DOHH2 (cell line): ENCODE results near the gene CACNA1I.

Source experiments
- H3F3A ChIP-seq: fragments of 200-600 bp; sonication (generic), shearing (Covaris generic); 2 replicates; pipeline ENCODE4 v1.6.0; 2016; ENCODE audit warnings: antibody characterized with exemption, mild to moderate bottlenecking; ENCODE audit not compliant: control insufficient read depth, insufficient read depth
- H3K27ac ChIP-seq: fragments of 200-600 bp; sonication (generic); 2 replicates; pipeline ENCODE4 v1.5.1; 2014; ENCODE audit warnings: low read depth, mild to moderate bottlenecking, low read length, moderate library complexity
- H3K27me3 ChIP-seq: fragments of 200-600 bp; sonication (generic); 2 replicates; pipeline ENCODE4 v1.6.1; 2014; ENCODE audit warnings: mild to moderate bottlenecking, low read length, mixed read lengths; ENCODE audit not compliant: control insufficient read depth
- H3K36me3 ChIP-seq: fragments of 200-600 bp; sonication (generic); 2 replicates; pipeline ENCODE4 v1.6.1; 2014; ENCODE audit warnings: mild to moderate bottlenecking, low read length, moderate library complexity, mixed read lengths; ENCODE audit not compliant: control insufficient read depth
- H3K4me1 ChIP-seq: fragments of 200-600 bp; sonication (generic); 2 replicates; pipeline ENCODE4 v1.6.1; 2014; ENCODE audit warnings: mild to moderate bottlenecking, low read length, mixed read lengths; ENCODE audit not compliant: control insufficient read depth
- H3K4me2 ChIP-seq: fragments of 200-600 bp; sonication (generic); 2 replicates; pipeline ENCODE4 v1.6.0; 2014; ENCODE audit warnings: mild to moderate bottlenecking, low read length, moderate library complexity
- H3K4me3 ChIP-seq: fragments of 200-600 bp; sonication (generic); 2 replicates; pipeline ENCODE4 v1.5.1; 2014; ENCODE audit warnings: mild to moderate bottlenecking, low read length, mixed read lengths
- H3K79me2 ChIP-seq: fragments of 200-600 bp; sonication (generic); 2 replicates; pipeline ENCODE4 v1.6.1; 2014; ENCODE audit warnings: mild to moderate bottlenecking, low read length, mixed read lengths; ENCODE audit not compliant: control insufficient read depth
- H3K9me2 ChIP-seq: fragments of 200-600 bp; sonication (generic); replicated peaks from 2 replicates; pipeline ENCODE4 v1.6.1; 2014; ENCODE audit warnings: mild to moderate bottlenecking, low read length, mixed read lengths; ENCODE audit not compliant: control insufficient read depth
- H3K9me3 ChIP-seq: fragments of 200-600 bp; sonication (generic); 2 replicates; pipeline ENCODE4 v1.6.1; 2014; ENCODE audit warnings: antibody characterized with exemption, low read length, mixed read lengths; ENCODE audit not compliant: control insufficient read depth, insufficient read depth
- H4K20me1 ChIP-seq: fragments of 200-600 bp; sonication (generic); 2 replicates; pipeline ENCODE4 v1.6.0; 2014; ENCODE audit warnings: low read depth, mild to moderate bottlenecking, antibody characterized with exemption, low read length, moderate library complexity; ENCODE audit not compliant: control insufficient read depth, insufficient read depth
- EZH2phosphoT487 ChIP-seq: fragments of 200-600 bp; sonication (generic); IDR thresholded peaks from 2 replicates; pipeline ENCODE4 v1.6.1; 2017; ENCODE audit warnings: borderline replicate concordance, mild to moderate bottlenecking, antibody characterized with exemption, low read length, moderate library complexity, mixed read lengths
- TF ChIP-seq, protein P1 (sequence below): fragments of 200-600 bp; sonication (generic); IDR thresholded peaks from one replicate; pipeline ENCODE4 v1.5.1; 2014; ENCODE audit warnings: antibody characterized with exemption, mild to moderate bottlenecking, low read depth, low read length; ENCODE audit not compliant: poor library complexity, severe bottlenecking

Gene CACNA1I

DNA sequence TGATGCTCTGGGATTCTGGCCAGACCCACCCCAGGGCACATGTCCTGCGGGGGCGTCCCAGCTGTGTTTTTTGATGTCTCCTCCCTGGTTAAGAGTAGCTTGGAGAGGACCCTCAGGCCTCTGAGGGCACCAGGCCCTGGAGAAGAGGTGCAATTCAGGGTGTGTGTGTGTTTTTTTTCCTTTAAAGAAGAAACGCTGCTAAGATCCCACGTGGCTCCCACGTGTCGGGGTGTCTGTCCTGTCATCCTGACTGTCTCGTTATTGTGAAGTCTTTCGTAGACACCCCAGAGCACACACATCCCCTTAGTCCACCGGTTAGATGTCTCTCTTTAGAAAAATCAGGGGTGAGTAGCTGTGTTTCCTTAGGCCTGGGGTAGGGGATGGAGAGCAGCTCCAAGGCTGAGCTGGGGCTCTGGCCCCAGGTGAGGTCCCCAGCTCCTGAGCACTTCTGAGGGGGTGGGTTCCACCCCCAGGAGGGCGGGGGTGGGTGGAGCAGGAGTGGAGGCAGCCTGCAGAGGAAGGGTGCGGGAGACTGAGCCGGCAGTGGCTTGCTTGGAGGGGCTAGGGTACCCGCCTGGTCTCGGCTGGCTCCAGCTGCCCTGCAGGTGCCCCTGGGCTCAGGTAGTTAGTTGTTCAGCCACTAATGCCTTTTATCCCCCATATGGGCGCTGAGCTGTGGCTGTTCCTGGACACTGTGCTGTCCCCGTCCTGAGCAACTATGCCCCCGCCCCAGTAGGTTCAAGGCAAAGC is 116.4 kb downstream of the CACNA1I start:
- no peaks in the 10 kb centered on the region for H3F3A ChIP-seq
- no peak for TF ChIP-seq EZH2phosphoT487
- TF ChIP-seq, protein P1, sequence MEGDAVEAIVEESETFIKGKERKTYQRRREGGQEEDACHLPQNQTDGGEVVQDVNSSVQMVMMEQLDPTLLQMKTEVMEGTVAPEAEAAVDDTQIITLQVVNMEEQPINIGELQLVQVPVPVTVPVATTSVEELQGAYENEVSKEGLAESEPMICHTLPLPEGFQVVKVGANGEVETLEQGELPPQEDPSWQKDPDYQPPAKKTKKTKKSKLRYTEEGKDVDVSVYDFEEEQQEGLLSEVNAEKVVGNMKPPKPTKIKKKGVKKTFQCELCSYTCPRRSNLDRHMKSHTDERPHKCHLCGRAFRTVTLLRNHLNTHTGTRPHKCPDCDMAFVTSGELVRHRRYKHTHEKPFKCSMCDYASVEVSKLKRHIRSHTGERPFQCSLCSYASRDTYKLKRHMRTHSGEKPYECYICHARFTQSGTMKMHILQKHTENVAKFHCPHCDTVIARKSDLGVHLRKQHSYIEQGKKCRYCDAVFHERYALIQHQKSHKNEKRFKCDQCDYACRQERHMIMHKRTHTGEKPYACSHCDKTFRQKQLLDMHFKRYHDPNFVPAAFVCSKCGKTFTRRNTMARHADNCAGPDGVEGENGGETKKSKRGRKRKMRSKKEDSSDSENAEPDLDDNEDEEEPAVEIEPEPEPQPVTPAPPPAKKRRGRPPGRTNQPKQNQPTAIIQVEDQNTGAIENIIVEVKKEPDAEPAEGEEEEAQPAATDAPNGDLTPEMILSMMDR: no peak
- H3K4me1 ChIP-seq: no peaks in the 10 kb centered on the region
- H3K9me3 ChIP-seq: no peaks in the 10 kb centered on the region
- no peaks in the 10 kb centered on the region for H3K9me2 ChIP-seq
- H4K20me1 ChIP-seq: no peaks in the 10 kb centered on the region
- no peaks in the 10 kb centered on the region for H3K36me3 ChIP-seq
- H3K79me2 ChIP-seq: no peaks in the 10 kb centered on the region
- H3K27me3 ChIP-seq: no peaks in the 10 kb centered on the region
- no peak overlapping the region for H3K4me3 ChIP-seq
- H3K27ac ChIP-seq: no peak overlapping the region
- H3K4me2 ChIP-seq: no peak overlapping the region

DNA sequence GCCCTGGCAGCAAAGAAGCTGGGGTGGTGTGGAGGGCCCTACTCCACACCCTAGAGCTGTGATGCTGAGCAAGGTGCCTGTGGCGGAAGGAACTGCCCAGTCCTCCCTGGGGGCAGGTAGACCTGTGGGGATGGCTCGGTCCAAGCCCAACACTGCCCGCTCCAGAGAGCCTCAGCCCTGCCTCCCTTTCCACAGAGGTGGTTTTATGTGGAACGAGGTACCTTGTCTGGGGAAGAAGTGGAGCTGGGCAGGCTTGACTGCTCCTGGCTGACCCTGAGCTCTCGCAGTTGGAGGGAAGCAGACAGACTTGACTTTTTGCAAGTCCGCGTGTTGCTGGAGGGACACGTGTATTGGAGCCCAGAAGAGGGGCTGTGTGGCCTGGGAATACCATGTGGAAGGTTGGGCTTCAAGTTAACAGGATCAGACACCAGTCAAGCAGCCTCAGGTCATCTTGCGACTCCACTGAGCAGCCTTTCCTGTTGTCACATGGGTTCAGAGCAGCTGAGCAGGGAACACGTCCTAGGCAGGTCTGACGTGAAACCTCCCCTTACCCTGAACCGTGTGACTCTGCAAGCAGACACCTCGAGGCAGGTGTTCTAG is 117.7 kb downstream of the CACNA1I start:
- H3K36me3 ChIP-seq: no peaks in the 10 kb centered on the region
- H3K79me2 ChIP-seq: no peaks in the 10 kb centered on the region

DNA sequence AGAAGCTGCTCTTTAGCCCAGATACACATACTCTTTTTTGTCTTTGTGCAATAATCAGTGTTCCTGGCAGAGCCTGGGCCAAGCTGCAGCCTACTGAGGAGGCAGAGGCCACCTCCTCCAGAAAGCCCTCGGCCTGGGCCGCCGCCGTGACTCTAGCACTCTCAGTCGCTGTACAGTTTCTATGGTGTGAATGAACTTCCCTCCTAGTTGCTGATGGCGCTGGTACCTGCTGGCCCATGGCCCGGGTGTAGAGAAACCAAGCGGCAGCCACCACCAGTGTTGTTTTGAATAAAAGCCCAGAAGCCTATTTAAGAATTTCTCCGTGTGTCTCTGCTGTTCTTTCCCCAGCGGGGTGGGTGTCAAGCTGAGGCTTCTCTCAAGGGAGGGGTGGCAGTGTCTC is 118.9 kb downstream of the CACNA1I start:
- Histone ChIP-seq H3K4me1 (no peaks in the 10 kb centered on the region), H3K79me2 (no peaks in the 10 kb centered on the region), H3K4me2 (no peak overlapping the region), H3K9me2 (no peaks in the 10 kb centered on the region), H3K27me3 (no peaks in the 10 kb centered on the region), H3K4me3 (no peak overlapping the region), H4K20me1 (no peaks in the 10 kb centered on the region), H3F3A (no peaks in the 10 kb centered on the region), H3K36me3 (no peaks in the 10 kb centered on the region), H3K9me3 (no peaks in the 10 kb centered on the region), H3K27ac (no peak overlapping the region)
- no peak for TF ChIP-seq EZH2phosphoT487
- TF ChIP-seq, protein P1: no peak

More for the DNA sequence above, 117.7 kb downstream of the CACNA1I start:
- TF ChIP-seq, protein P1: no peak
- no peak for TF ChIP-seq EZH2phosphoT487
- H3K27ac ChIP-seq: no peak overlapping the region
- H3K4me3 ChIP-seq: no peak overlapping the region
- H3K9me3 ChIP-seq: no peaks in the 10 kb centered on the region
- no peaks in the 10 kb centered on the region for H3K4me1 ChIP-seq
- H3K9me2 ChIP-seq: no peaks in the 10 kb centered on the region
- H3K27me3 ChIP-seq: no peaks in the 10 kb centered on the region
- no peak overlapping the region for H3K4me2 ChIP-seq
- H4K20me1 ChIP-seq: no peaks in the 10 kb centered on the region
- H3F3A ChIP-seq: no peaks in the 10 kb centered on the region
